HepG2 (cell line): ENCODE results near the gene NTN4. TPM values are rescaled to one million over a fixed set of nuclear protein-coding genes. Genes with fewer than 3 reads are reported as not detected.

ENCODE experiments used
- ATAC-seq: fragments of 200-7000 bp; cut with Tn5 transposase; 3 replicates; pipeline ENCODE4 v1.9.1; 2020; ENCODE audit warnings: mild to moderate bottlenecking, moderate library complexity
- BruUV-seq: library from RNA; stranded (reverse); fragments of 400-500 nt; replicated peaks from 2 replicates; lab custom pipeline; 2021; lab: Mats Ljungman, UMichigan
- CTCF ChIA-PET: fragments of 300-600 bp; formaldehyde crosslinking; extraction: SDS; loops from one replicate; lab custom pipeline; 2021; ENCODE audit warnings: low total read pairs, inconsistent platforms, low intra/inter-chr PET ratio; lab: Yijun Ruan, JAX
- POLR2A ChIA-PET: fragments of 350-600 bp; sonication (Branson Sonifier 250); formaldehyde crosslinking; loops from one replicate; lab custom pipeline; 2020; ENCODE audit warnings: antibody characterized with exemption, inconsistent platforms; lab: Yijun Ruan, JAX
- DNase-seq: peaks from one replicate; pipeline ENCODE4 v3.0.0-alpha.2; 2015; ENCODE audit warnings: low spot score
- FAIRE-seq: peaks from 3 replicates; lab custom pipeline; 2011; peaks lifted over from hg19 to GRCh38; lab: Jason Lieb, UNC
- H2AFZ ChIP-seq: one replicate; pipeline ENCODE4 v1.6.1; 2011; ENCODE audit warnings: low read length, inconsistent platforms
- H3K27ac ChIP-seq: fragments of 300-600 bp; 3 replicates; pipeline ENCODE4 v1.8.0; 2011; ENCODE audit warnings: mixed run types, mild to moderate bottlenecking, mixed read lengths, low read length, inconsistent platforms; ENCODE audit not compliant: insufficient read depth; ENCODE audit errors: extremely low read length
- H3K27me3 ChIP-seq, 2 experiments: fragments of 200-600 bp in 1 of 2; 2 replicates in 1 of 2; 3 replicates in 1 of 2; pipeline versions ENCODE4 v1.6.0 to v1.8.0; 2011; ENCODE audit warnings: low read length in 2 of 2, mild to moderate bottlenecking in 2 of 2, moderate library complexity in 2 of 2, inconsistent platforms in 1 of 2; ENCODE audit not compliant: insufficient read depth in 2 of 2, control insufficient read depth in 1 of 2
- H3K36me3 ChIP-seq, 2 experiments: fragments of 200-600 bp in 1 of 2; replicated peaks in 1 of 2; 2 replicates in 1 of 2; 3 replicates in 1 of 2; pipeline versions ENCODE4 v1.5.1 to v1.8.0; 2011; ENCODE audit warnings: low read length in 2 of 2, inconsistent platforms in 1 of 2; ENCODE audit not compliant: insufficient read depth in 2 of 2, control insufficient read depth in 1 of 2
- H3K4me1 ChIP-seq: 2 replicates; pipeline ENCODE4 v1.5.1; 2012; ENCODE audit warnings: low read length, inconsistent platforms; ENCODE audit not compliant: insufficient read depth
- H3K4me2 ChIP-seq: 2 replicates; pipeline ENCODE4 v1.6.0; 2011; ENCODE audit warnings: low read depth, low read length, inconsistent platforms
- H3K4me3 ChIP-seq, 3 experiments: fragments of 200-600 bp in 1 of 3; sonication (generic), shearing (Covaris generic) in 1 of 3; replicated peaks in 1 of 3; 2 replicates each; pipeline ENCODE4 v1.5.1; 2011 to 2016; ENCODE audit warnings: low read length in 3 of 3, inconsistent platforms in 2 of 3, low read depth in 2 of 3, mild to moderate bottlenecking in 2 of 3, control low read depth in 1 of 3, mixed read lengths in 1 of 3; ENCODE audit not compliant: insufficient read depth in 1 of 3
- H3K79me2 ChIP-seq: one replicate; pipeline ENCODE4 v1.6.1; 2011; ENCODE audit warnings: low read length, inconsistent platforms; ENCODE audit not compliant: insufficient read depth
- H3K9ac ChIP-seq: 2 replicates; pipeline ENCODE4 v1.6.0; 2011; ENCODE audit warnings: mild to moderate bottlenecking, low read depth, low read length, inconsistent platforms; ENCODE audit not compliant: insufficient read depth
- H3K9me3 ChIP-seq: 2 replicates; pipeline ENCODE4 v1.5.1; 2012; ENCODE audit warnings: mild to moderate bottlenecking, low read length
- H4K20me1 ChIP-seq: 2 replicates; pipeline ENCODE4 v1.6.0; 2011; ENCODE audit warnings: inconsistent platforms, mild to moderate bottlenecking, low read length, moderate library complexity; ENCODE audit not compliant: insufficient read depth
- DMAP1 ChIP-seq: IDR thresholded peaks from 2 replicates; pipeline ENCODE4 v1.6.1; 2016
- GABPA ChIP-seq, 2 experiments: IDR thresholded peaks; 2 replicates each; pipeline ENCODE4 v1.6.1; 2011 to 2016; ENCODE audit warnings: low read depth in 2 of 2, low read length in 1 of 2, missing biosample characterization in 1 of 2, missing genetic modification characterization in 1 of 2
- KAT2B ChIP-seq: fragments of 150-350 bp; IDR thresholded peaks from 2 replicates; pipeline ENCODE4 v1.6.1; 2014; ENCODE audit warnings: low read depth, low read length, borderline replicate concordance
- SMAD1 ChIP-seq: sonication (generic); formaldehyde crosslinking; IDR thresholded peaks from 2 replicates; pipeline ENCODE4 v1.4.0; 2020; ENCODE audit warnings: missing genetic modification reagents, low read depth, mild to moderate bottlenecking, borderline replicate concordance
- TGIF2 ChIP-seq: IDR thresholded peaks from 2 replicates; pipeline ENCODE4 v1.6.1; 2016; ENCODE audit warnings: control low read depth, missing compliant biosample characterization
- ZNF234 ChIP-seq: sonication (generic); formaldehyde crosslinking; conservative IDR thresholded peaks from 2 replicates; pipeline ENCODE4 v1.5.1; 2020; ENCODE audit warnings: mild to moderate bottlenecking, missing genetic modification reagents
- ZNF33A ChIP-seq: sonication (generic); formaldehyde crosslinking; IDR thresholded peaks from 2 replicates; pipeline ENCODE4 v1.5.1; 2020; ENCODE audit warnings: missing genetic modification reagents, mild to moderate bottlenecking, moderate library complexity, borderline replicate concordance
- ZNF431 ChIP-seq: sonication (generic); formaldehyde crosslinking; IDR thresholded peaks from 2 replicates; pipeline ENCODE4 v1.9.0; 2022; ENCODE audit warnings: missing genetic modification reagents, low read depth, mild to moderate bottlenecking, borderline replicate concordance
- ZNF552 ChIP-seq: sonication (generic); formaldehyde crosslinking; IDR thresholded peaks from 2 replicates; pipeline ENCODE4 v1.9.0; 2022; ENCODE audit warnings: missing genetic modification reagents, mild to moderate bottlenecking, borderline replicate concordance
- ZNF768 ChIP-seq: sonication (generic); formaldehyde crosslinking; IDR thresholded peaks from 2 replicates; pipeline ENCODE4 v1.4.0; 2020; ENCODE audit warnings: missing genetic modification reagents
- ZNF780A ChIP-seq: sonication (generic); formaldehyde crosslinking; IDR thresholded peaks from 2 replicates; pipeline ENCODE4 v1.8.0; 2022; ENCODE audit warnings: mild to moderate bottlenecking, missing genetic modification reagents, moderate library complexity
- WGBS: methylation state at CpG from one replicate; pipeline ENCODE4 v1.1.6; 2017; ENCODE audit warnings: low lambda C conversion rate; 5-methylcytosine and 5-hydroxymethylcytosine counted together
- in situ Hi-C: cut with HindIII; loops from 2 replicates; pipeline ENCODE4 v1.10.0; 2017; ENCODE audit warnings: low pct_unique_long_range_greater_than_20kb; ENCODE audit not compliant: extremely low pct_ligation_motif_present
- intact Hi-C: fragments of 100-400 bp; cut with micrococcal nuclease; formaldehyde crosslinking; loops from one replicate; pipeline ENCODE4 v1.10.0; 2022; ENCODE audit not compliant: unreplicated experiment
- polyA plus RNA-seq, 8 experiments: library from polyadenylated mRNA; depleted of rRNA in 3 of 8; stranded (reverse) in 7 of 8; unstranded in 1 of 8; fragments of >200 nt; fragmentation: Illumina TruSeq in 4 of 8; extraction: Trizol in 4 of 8; gene quantifications; 2 replicates each; pipeline versions ENCODE4 v1.2.1 to v1.2.3, GENCODE V29; 2011 to 2016; ENCODE audit warnings: low read depth in 4 of 8, missing spikeins in 1 of 8, mixed read lengths in 1 of 8; ENCODE audit not compliant: insufficient read depth in 1 of 8
- total RNA-seq, 5 experiments: library from RNA; depleted of rRNA; stranded (reverse); fragments of >200 nt; fragmentation: Illumina TruSeq; extraction: Trizol; gene quantifications; 2 replicates each; pipeline ENCODE4 v1.2.3, GENCODE V29; 2016; ENCODE audit warnings: low read depth in 1 of 5

NTN4 gene
- total and polyA plus RNA-seq, 2 of the 13 experiments (the other 11 are each of a cell fraction or from before 2014, with no cell fraction given), result 7.8 to 11.5 TPM

DNA sequence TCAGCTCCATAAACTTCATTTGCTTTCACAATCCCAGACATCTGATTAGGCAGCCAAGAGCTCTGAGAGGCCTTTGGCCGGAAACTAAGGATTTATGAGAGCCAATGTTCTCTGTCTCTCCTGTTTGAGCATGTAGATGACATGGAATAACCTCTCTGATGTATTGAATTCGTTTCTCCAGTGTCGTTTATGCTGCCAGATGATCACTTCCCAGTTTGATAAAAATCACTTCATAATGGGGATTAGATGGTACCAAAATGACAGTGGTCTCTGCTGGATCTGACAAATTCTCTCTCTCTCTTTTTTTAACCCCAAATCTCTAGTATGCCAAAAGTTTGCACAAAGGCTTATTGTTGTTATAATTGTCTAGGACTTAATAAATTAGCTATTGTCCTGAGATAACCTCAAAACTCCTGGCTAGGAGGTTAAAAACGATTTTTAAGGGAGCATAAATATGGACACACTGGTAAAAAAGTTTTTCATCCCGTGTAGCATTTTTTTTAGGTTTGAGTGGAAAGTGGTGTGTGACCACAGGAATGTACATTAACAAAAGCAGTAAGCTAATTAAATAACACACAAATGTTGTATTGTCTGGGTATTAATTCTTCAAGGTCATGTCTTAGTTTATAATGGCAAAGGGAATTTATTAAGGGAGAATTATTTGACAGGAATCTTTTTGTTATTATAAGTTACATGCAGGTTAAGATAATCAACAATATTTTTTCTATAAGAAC is 156.7 kb downstream of the NTN4 start:
- H3K9ac ChIP-seq, result no peak overlapping the region
- FAIRE-seq, result no peak
- no peak overlapping the region for H3K4me3 ChIP-seq
- POLR2A ChIA-PET, result interaction anchor here (0.8 kb wide), 1 partner anchor 25 kb away, joined by 3 read pairs; no protein-coding TSS in a partner anchor
- no peak for DNase-seq
- H3K9me3 ChIP-seq, result no peaks in the 10 kb centered on the region
- H3K27me3 ChIP-seq, result no peaks in the 10 kb centered on the region; a peak in 2 of 5 replicates
- no peaks in the 10 kb centered on the region for H4K20me1 ChIP-seq
- H2AFZ ChIP-seq, result no peak overlapping the region
- ATAC-seq, result no peak
- H3K4me2 ChIP-seq, result peak overlapping the region; percentile 20; the same call in 1 of the 2 replicates
- TF ChIP-seq DMAP1 (CRISPR knock-in tag) (no peak), ZNF234 (CRISPR knock-in tag) (no peak), GABPA (IDR thresholded peaks at IDR 0.05; ENCODE audit: low read depth, low read length) (no peak), GABPA (CRISPR knock-in tag; IDR thresholded peaks at IDR 0.05; ENCODE audit: low read depth) (no peak), ZNF431 (CRISPR knock-in tag) (no peak), ZNF768 (no peak), ZNF33A (CRISPR knock-in tag) (no peak), KAT2B (no peak), SMAD1 (CRISPR knock-in tag) (no peak), ZNF552 (CRISPR knock-in tag) (no peak), TGIF2 (CRISPR knock-in tag) (no peak), ZNF780A (CRISPR knock-in tag) (no peak)
- TF ChIP-seq, all 625 proteins: peak for 0
- no peaks in the 10 kb centered on the region for H3K79me2 ChIP-seq
- WGBS, result 22% methylated on average over 5 of the region's 5 CpGs
- H3K4me1 ChIP-seq, result peaks cover 32% of the 10 kb centered on the region
- no peaks in the 10 kb centered on the region for H3K36me3 ChIP-seq
- in situ Hi-C loops, result no loop called here
- no TSS peak for BruUV-seq
- CTCF ChIA-PET, result no interaction called here
- intact Hi-C loops, result no loop called here
- no peak overlapping the region for H3K27ac ChIP-seq
